AG09309 (cell line): ENCODE measurements around the gene BSND.

ENCODE experiments used
- DNase-seq: peaks from one replicate; pipeline ENCODE4 v3.0.0-alpha.2; 2010; ENCODE audit warnings: low read depth
- H3K4me3 ChIP-seq: 2 replicates; pipeline ENCODE4 v1.5.1; 2011; ENCODE audit warnings: mild to moderate bottlenecking, low read depth, low read length, moderate library complexity; ENCODE audit not compliant: control insufficient read depth
- CTCF ChIP-seq: IDR thresholded peaks from 2 replicates; pipeline ENCODE4 v1.5.1; 2011; ENCODE audit warnings: mild to moderate bottlenecking, low read depth, low read length, inconsistent platforms; ENCODE audit not compliant: insufficient read depth, control insufficient read depth; ENCODE audit errors: missing control alignments

The BSND gene

GRCh38 chr1:54989473-54989872 is 9.3 kb upstream of the BSND start:
- no peak for DNase-seq
- no peak for TF ChIP-seq CTCF
- no peak overlapping the region for H3K4me3 ChIP-seq

- DNase-seq: no peak
- no peak for TF ChIP-seq CTCF
- H3K4me3 ChIP-seq: no peak overlapping the region
Measured at GRCh38 chr1:54989968-54990810, 8.5 kb upstream of the BSND start.

DNA sequence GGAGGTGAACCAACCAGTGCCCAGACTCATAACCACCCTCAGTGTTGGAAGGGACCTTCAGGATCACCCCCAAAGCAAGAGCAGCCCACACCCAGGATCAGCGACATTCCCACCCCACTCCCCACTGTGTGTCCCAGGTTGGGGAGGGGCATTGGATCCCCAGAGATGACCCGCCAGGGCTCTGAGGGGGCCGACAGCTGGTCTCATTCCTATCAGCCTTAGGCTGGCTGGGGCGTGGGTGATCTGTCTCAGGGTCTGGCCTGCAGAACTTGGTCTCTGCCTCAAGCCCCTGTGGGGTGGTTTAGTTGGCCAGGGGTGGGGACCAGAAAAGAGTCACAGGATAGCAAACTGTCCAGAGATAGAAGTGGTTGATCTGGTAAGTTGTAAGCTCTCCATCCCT is 7.8 kb upstream of the BSND start:
- DNase-seq: no peak
- no peak overlapping the region for H3K4me3 ChIP-seq
- no peak for TF ChIP-seq CTCF

GRCh38 chr1:54991939-54992338 is 6.8 kb upstream of the BSND start:
- H3K4me3 ChIP-seq: no peak overlapping the region
- no peak for DNase-seq
- TF ChIP-seq CTCF: no peak

DNA sequence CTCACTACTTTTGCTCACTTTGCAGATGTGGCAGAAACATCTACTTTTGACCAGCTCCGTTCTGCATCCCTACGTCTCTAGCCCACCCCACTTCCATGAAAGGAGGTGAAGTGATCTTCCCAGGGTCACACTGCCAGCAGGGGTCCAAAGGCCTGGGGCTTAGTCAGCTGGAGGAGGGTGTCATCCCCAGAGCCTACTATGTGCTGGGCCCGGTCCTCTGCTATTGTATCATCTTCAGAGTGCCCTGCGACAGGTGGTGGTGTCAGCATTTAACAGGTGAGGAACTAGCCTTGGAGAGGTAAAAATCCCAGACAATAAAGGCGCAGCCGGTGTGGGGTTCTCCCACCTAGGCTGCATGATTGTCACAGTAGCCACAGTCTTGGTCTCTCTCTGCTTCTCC is 5.6 kb upstream of the BSND start:
- DNase-seq: no peak
- no peak for TF ChIP-seq CTCF
- no peak overlapping the region for H3K4me3 ChIP-seq

GRCh38 chr1:54994355-54994990 is 4.3 kb upstream of the BSND start:
- no peak for TF ChIP-seq CTCF
- DNase-seq: no peak
- H3K4me3 ChIP-seq: no peak overlapping the region
